ENCODE data around the gene ZNF45. TPM values are rescaled to one million over a fixed set of nuclear protein-coding genes. Genes with fewer than 3 reads are reported as not detected.

The ZNF45 gene
- total RNA-seq, 1 experiment from 2014 or later = 12.2 TPM

- TF ChIP-seq EMX1 (CRISPR knock-in tag; IDR thresholded peaks at IDR 0.05) = no peak
Observed at GRCh38 chr19:43923875-43924274, 11.2 kb downstream of the ZNF45 start (continued).

- TF ChIP-seq USF1 (CRISPR knock-in tag; IDR thresholded peaks at IDR 0.05) = no peak
- TF ChIP-seq FOXP1 (CRISPR knock-in tag; IDR thresholded peaks at IDR 0.05; ENCODE audit: borderline replicate concordance) = no peak
- no peak for TF ChIP-seq ESRRA (CRISPR knock-in tag; IDR thresholded peaks at IDR 0.05; ENCODE audit: borderline replicate concordance)
- TF ChIP-seq ZNF281 (CRISPR knock-in tag; IDR thresholded peaks at IDR 0.05) = no peak
- TF ChIP-seq ELF4 (CRISPR knock-in tag; IDR thresholded peaks at IDR 0.05; ENCODE audit: low read depth) = no peak
- Mint-ChIP-seq H3K27me3 (ENCODE audit: low read depth) (peaks cover 17% of the 10 kb centered on the region), H3K27ac (no peak overlapping the region), H3K4me1 (no peaks in the 10 kb centered on the region), H3K9me3 (peaks cover 75% of the 10 kb centered on the region), H3K36me3 (peaks cover 97% of the 10 kb centered on the region), H3K4me3 (no peak overlapping the region)
- ATAC-seq (no peak), DNase-seq (ENCODE audit: low spot score) (no peak)
- ChIA-PET CTCF (no interaction called here), POLR2A (no interaction called here)
Observed at GRCh38 chr19:43914051-43914450, 21.0 kb downstream of the ZNF45 start.

- H3K4me1 Mint-ChIP-seq = no peaks in the 10 kb centered on the region
- DNase-seq (ENCODE audit: low spot score) (no peak), ATAC-seq (no peak)
- POLR2A ChIA-PET = no interaction called here
- H3K9me3 Mint-ChIP-seq = peaks cover 82% of the 10 kb centered on the region
- CTCF ChIA-PET = no interaction called here
- no peak overlapping the region for H3K4me3 Mint-ChIP-seq
- H3K27ac Mint-ChIP-seq = no peak overlapping the region
- peaks cover 94% of the 10 kb centered on the region for H3K36me3 Mint-ChIP-seq
- peaks cover 17% of the 10 kb centered on the region for H3K27me3 Mint-ChIP-seq (ENCODE audit: low read depth)
- no peak for TF ChIP-seq OVOL2 (CRISPR knock-in tag; IDR thresholded peaks at IDR 0.05; ENCODE audit: borderline replicate concordance)
- TF ChIP-seq SP1 (CRISPR knock-in tag; conservative IDR thresholded peaks at IDR 0.05) = no peak
- TF ChIP-seq NFE2L1 (CRISPR knock-in tag; IDR thresholded peaks at IDR 0.05) = no peak
- no peak for TF ChIP-seq PRDM15 (CRISPR knock-in tag; IDR thresholded peaks at IDR 0.05)
- TF ChIP-seq AR (CRISPR knock-in tag; IDR thresholded peaks at IDR 0.05) = no peak
- no peak for TF ChIP-seq HMGA2 (CRISPR knock-in tag; IDR thresholded peaks at IDR 0.05)
- TF ChIP-seq TEAD1 (CRISPR knock-in tag; IDR thresholded peaks at IDR 0.05) = no peak
- TF ChIP-seq ZNF425 (CRISPR knock-in tag; conservative IDR thresholded peaks at IDR 0.05) = no peak
- no peak for TF ChIP-seq FOXP4 (CRISPR knock-in tag; IDR thresholded peaks at IDR 0.05)
- no peak for TF ChIP-seq ATF1 (CRISPR knock-in tag; IDR thresholded peaks at IDR 0.05)
- TF ChIP-seq CBFB (CRISPR knock-in tag; IDR thresholded peaks at IDR 0.05; ENCODE audit: low read depth) = no peak
- no peak for TF ChIP-seq ESRRA (CRISPR knock-in tag; IDR thresholded peaks at IDR 0.05; ENCODE audit: borderline replicate concordance)
- no peak for TF ChIP-seq PREB (CRISPR knock-in tag; IDR thresholded peaks at IDR 0.05; ENCODE audit: borderline replicate concordance)
- TF ChIP-seq RORB (CRISPR knock-in tag; IDR thresholded peaks at IDR 0.05) = no peak
Observed at GRCh38 chr19:43913383-43913782, 21.7 kb downstream of the ZNF45 start.

All from WTC11 (cell line).